GM23338 (cell line): ENCODE data around the gene ZXDC. TPM values are rescaled to one million over a fixed set of nuclear protein-coding genes. Genes with fewer than 3 reads are reported as not detected.
A peak's percentile ranks its signal among the peaks of the same experiment; 100 is the strongest.

ENCODE experiments used
- ATAC-seq: fragments of 200-7000 bp; cut with Tn5 transposase; 3 replicates; pipeline ENCODE4 v1.9.1; 2020
- DNase-seq: peaks from one replicate; pipeline ENCODE4 v3.0.0-alpha.2; 2015; ENCODE audit warnings: low spot score
- H2AFZ ChIP-seq: fragments of 200-600 bp; sonication (generic); 2 replicates; pipeline ENCODE4 v1.8.0; 2016; ENCODE audit warnings: antibody characterized with exemption, mild to moderate bottlenecking, moderate library complexity
- H3F3A ChIP-seq: fragments of 200-600 bp; sonication (generic); replicated peaks from 2 replicates; pipeline ENCODE4 v1.8.0; 2017; ENCODE audit warnings: antibody characterized with exemption, mixed run types, low read depth
- H3K27ac ChIP-seq: fragments of 200-600 bp; sonication (generic); 2 replicates; pipeline ENCODE4 v1.6.1; 2016; ENCODE audit warnings: low read depth
- H3K27me3 ChIP-seq: fragments of 200-600 bp; sonication (generic); 2 replicates; pipeline ENCODE4 v1.8.0; 2016; ENCODE audit warnings: mild to moderate bottlenecking, mixed run types, moderate library complexity; ENCODE audit not compliant: insufficient read depth
- H3K36me3 ChIP-seq: fragments of 200-600 bp; sonication (generic); 2 replicates; pipeline ENCODE4 v1.8.0; 2016; ENCODE audit warnings: mild to moderate bottlenecking; ENCODE audit not compliant: insufficient read depth
- H3K4me1 ChIP-seq: fragments of 200-600 bp; sonication (generic); 2 replicates; pipeline ENCODE4 v1.8.0; 2016; ENCODE audit warnings: mild to moderate bottlenecking, moderate library complexity; ENCODE audit not compliant: insufficient read depth
- H3K4me2 ChIP-seq: fragments of 200-600 bp; sonication (generic); 2 replicates; pipeline ENCODE4 v1.7.1; 2017; ENCODE audit warnings: mixed run types
- H3K4me3 ChIP-seq: fragments of 200-600 bp; sonication (generic); 2 replicates; pipeline ENCODE4 v1.6.1; 2016; ENCODE audit warnings: mixed run types
- H3K79me2 ChIP-seq: fragments of 200-600 bp; sonication (generic); replicated peaks from 2 replicates; pipeline ENCODE4 v1.8.0; 2017; ENCODE audit warnings: mild to moderate bottlenecking; ENCODE audit not compliant: insufficient read depth
- H3K9me2 ChIP-seq: fragments of 200-600 bp; sonication (generic); 2 replicates; pipeline ENCODE4 v1.8.0; 2017; ENCODE audit not compliant: insufficient read depth
- H4K20me1 ChIP-seq: fragments of 200-600 bp; sonication (generic); replicated peaks from 2 replicates; pipeline ENCODE4 v1.8.0; 2017; ENCODE audit warnings: mild to moderate bottlenecking; ENCODE audit not compliant: insufficient read depth
- H3K27ac Mint-ChIP-seq: 2 replicates; pipeline ENCODE4 v1.8.0; 2020; ENCODE audit warnings: inconsistent platforms, mild to moderate bottlenecking, moderate library complexity, mixed read lengths
- H3K27me3 Mint-ChIP-seq: 3 replicates; pipeline ENCODE4 v1.8.0; 2022; ENCODE audit warnings: low read depth, mild to moderate bottlenecking, moderate library complexity, mixed read lengths, inconsistent platforms; ENCODE audit not compliant: insufficient read depth, poor library complexity
- H3K36me3 Mint-ChIP-seq: 3 replicates; pipeline ENCODE4 v1.8.0; 2021; ENCODE audit warnings: low read depth, mild to moderate bottlenecking, inconsistent platforms, moderate library complexity, mixed read lengths
- H3K4me1 Mint-ChIP-seq: 3 replicates; pipeline ENCODE4 v1.8.0; 2020; ENCODE audit warnings: mild to moderate bottlenecking, inconsistent platforms, mixed read lengths
- H3K4me3 Mint-ChIP-seq: 3 replicates; pipeline ENCODE4 v1.8.0; 2021; ENCODE audit warnings: moderate library complexity, mild to moderate bottlenecking, inconsistent platforms, mixed read lengths
- H3K9me3 Mint-ChIP-seq: 3 replicates; pipeline ENCODE4 v1.8.0; 2020; ENCODE audit warnings: moderate library complexity, mild to moderate bottlenecking, inconsistent platforms, mixed read lengths
- CREB1 ChIP-seq: fragments of 250-450 bp; sonication (Bioruptor Pico); IDR thresholded peaks from 2 replicates; pipeline ENCODE4 v1.5.0; 2020; ENCODE audit warnings: low read depth, mild to moderate bottlenecking, moderate library complexity
- CTCF ChIP-seq, 2 experiments: fragments of 200-600 bp in 1 of 2; sonication (generic) in 1 of 2; conservative IDR thresholded peaks; 2 replicates each; pipeline versions ENCODE4 v1.5.1 to v1.6.1; 2016 to 2017; ENCODE audit warnings: antibody characterized with exemption in 2 of 2, low read depth in 2 of 2, mild to moderate bottlenecking in 2 of 2, moderate library complexity in 1 of 2
- ETS1 ChIP-seq: IDR thresholded peaks from 2 replicates; pipeline ENCODE4 v1.6.1; 2016; ENCODE audit warnings: antibody characterized with exemption
- EZH2 ChIP-seq: fragments of 200-600 bp; sonication (generic); IDR thresholded peaks from one replicate; pipeline ENCODE4 v1.8.0; 2017; ENCODE audit warnings: antibody characterized with exemption, mild to moderate bottlenecking, low read depth; ENCODE audit not compliant: unreplicated experiment
- EZH2phosphoT487 ChIP-seq: fragments of 200-600 bp; sonication (generic); IDR thresholded peaks from one replicate; pipeline ENCODE4 v1.8.1; 2018; ENCODE audit warnings: antibody characterized with exemption; ENCODE audit not compliant: unreplicated experiment
- JUNB ChIP-seq: IDR thresholded peaks from one replicate; pipeline ENCODE4 v1.6.1; 2016; ENCODE audit warnings: antibody characterized with exemption; ENCODE audit not compliant: unreplicated experiment
- NANOG ChIP-seq: IDR thresholded peaks from 2 replicates; pipeline ENCODE4 v1.6.1; 2016; ENCODE audit warnings: antibody characterized with exemption, borderline replicate concordance
- POLR2AphosphoS5 ChIP-seq: IDR thresholded peaks from 2 replicates; pipeline ENCODE4 v1.6.1; 2016; ENCODE audit warnings: antibody characterized with exemption, low read depth
- REST ChIP-seq: IDR thresholded peaks from one replicate; pipeline ENCODE4 v1.6.1; 2018; ENCODE audit warnings: antibody characterized with exemption; ENCODE audit not compliant: unreplicated experiment
- STAT1 ChIP-seq: IDR thresholded peaks from one replicate; pipeline ENCODE4 v1.6.1; 2016; ENCODE audit warnings: antibody characterized with exemption; ENCODE audit not compliant: unreplicated experiment
- ZNF114 ChIP-seq: fragments of 250-450 bp; sonication (Bioruptor Pico); IDR thresholded peaks from 2 replicates; pipeline ENCODE4 v1.5.0; 2020; ENCODE audit warnings: mild to moderate bottlenecking, moderate library complexity
- ZNF331 ChIP-seq: fragments of 250-450 bp; sonication (Bioruptor Pico); IDR thresholded peaks from 2 replicates; pipeline ENCODE4 v1.5.0; 2020; ENCODE audit warnings: low read depth, mild to moderate bottlenecking, moderate library complexity
- ZNF462 ChIP-seq: fragments of 250-450 bp; sonication (Bioruptor Pico); IDR thresholded peaks from 2 replicates; pipeline ENCODE4 v1.5.0; 2020; ENCODE audit warnings: mild to moderate bottlenecking, moderate library complexity
- polyA plus RNA-seq: library from polyadenylated mRNA; unstranded; fragments of >200 nt; fragmentation: Nextera tagmentation; extraction: Ambion mirVana; gene quantifications from 2 replicates; pipeline ENCODE4 v1.2.1, GENCODE V29; 2016
- total RNA-seq: library from RNA; depleted of rRNA; stranded (reverse); fragments of >200 nt; shearing (Covaris generic); gene quantifications from 2 replicates; pipeline ENCODE4 v1.2.3, GENCODE V29; 2014

ZXDC gene
- total and polyA plus RNA-seq, 2 experiments from 2014 or later: 5.7 to 45.1 TPM

GRCh38 chr3:126442094-126442855 is 33.4 kb downstream of the ZXDC start:
- Mint-ChIP-seq H3K27ac (0 out of 2 replicates have a peak overlapping the region, but pooled peaks have one; percentile 48), H3K4me1 (peaks cover 48% of the 10 kb centered on the region), H3K9me3 (no peaks in the 10 kb centered on the region), H3K4me3 (no peak overlapping the region), H3K27me3 (no peaks in the 10 kb centered on the region), H3K36me3 (peaks cover 15% of the 10 kb centered on the region)
- H4K20me1 ChIP-seq: no peaks in the 10 kb centered on the region; the same call in 1 of the 2 replicates
- ATAC-seq (no peak), DNase-seq (no peak)
- no peaks in the 10 kb centered on the region for H3F3A ChIP-seq
- peaks cover 7% of the 10 kb centered on the region; the same call in 1 of the 2 replicates for H3K4me1 ChIP-seq
- no peak overlapping the region for H3K4me2 ChIP-seq
- no peak overlapping the region for H3K27ac ChIP-seq
- TF ChIP-seq EZH2phosphoT487 (no peak), CTCF (conservative IDR thresholded peaks at IDR 0.05; ENCODE audit: low read depth in 2 of 2) (no peak), ZNF462 (CRISPR knock-in tag) (no peak), POLR2AphosphoS5 (no peak), ZNF114 (CRISPR knock-in tag) (no peak), REST (no peak), STAT1 (no peak), NANOG (no peak), EZH2 (no peak), ETS1 (no peak), JUNB (no peak), CREB1 (CRISPR knock-in tag) (no peak), ZNF331 (no peak)
- H2AFZ ChIP-seq: no peak overlapping the region
- H3K36me3 ChIP-seq: no peaks in the 10 kb centered on the region
- H3K4me3 ChIP-seq: no peak overlapping the region
- no peaks in the 10 kb centered on the region for H3K79me2 ChIP-seq
- no peaks in the 10 kb centered on the region for H3K27me3 ChIP-seq
- no peaks in the 10 kb centered on the region for H3K9me2 ChIP-seq
